HepG2 (cell line): ENCODE measurements around the gene NT5C. TPM values are rescaled to one million over a fixed set of nuclear protein-coding genes. Genes with fewer than 3 reads are reported as not detected.

Experiments used
- AKAP8 ChIP-seq: sonication (generic); formaldehyde crosslinking; IDR thresholded peaks from 2 replicates; pipeline ENCODE4 v1.5.1; 2020; ENCODE audit warnings: mild to moderate bottlenecking, missing genetic modification reagents
- CEBPB ChIP-seq: IDR thresholded peaks from 2 replicates; pipeline ENCODE4 v1.6.1; 2011; ENCODE audit warnings: low read depth, low read length, improper control_type of control experiment, borderline replicate concordance
- CREBL2 ChIP-seq: sonication (generic); formaldehyde crosslinking; IDR thresholded peaks from 2 replicates; pipeline ENCODE4 v1.8.1; 2023; ENCODE audit warnings: missing genetic modification reagents, mild to moderate bottlenecking, borderline replicate concordance
- MYC ChIP-seq: sonication (generic); formaldehyde crosslinking; IDR thresholded peaks from 2 replicates; pipeline ENCODE4 v1.9.0; 2021; ENCODE audit warnings: missing genetic modification reagents, borderline replicate concordance
- PRMT3 ChIP-seq: sonication (generic); formaldehyde crosslinking; IDR thresholded peaks from 2 replicates; pipeline ENCODE4 v1.8.1; 2022; ENCODE audit warnings: low read depth, mild to moderate bottlenecking, moderate library complexity, missing genetic modification reagents, borderline replicate concordance
- SKI ChIP-seq: fragments of 450-650 bp; IDR thresholded peaks from one replicate; pipeline ENCODE4 v1.6.1; 2018; ENCODE audit warnings: mild to moderate bottlenecking; ENCODE audit not compliant: partially characterized antibody
- SOX5 ChIP-seq: IDR thresholded peaks from 2 replicates; pipeline ENCODE4 v1.6.1; 2016; ENCODE audit warnings: borderline replicate concordance
- SP4 ChIP-seq: sonication (generic); formaldehyde crosslinking; IDR thresholded peaks from 2 replicates; pipeline ENCODE4 v1.8.1; 2023; ENCODE audit warnings: mild to moderate bottlenecking, missing genetic modification reagents
- SYNCRIP ChIP-seq: fragments of 200-400 bp; formaldehyde crosslinking; IDR thresholded peaks from 2 replicates; pipeline ENCODE4 v1.6.1; 2018; ENCODE audit warnings: mild to moderate bottlenecking, low read depth, low read length; ENCODE audit not compliant: insufficient read depth
- TBP ChIP-seq: sonication (generic); formaldehyde crosslinking; IDR thresholded peaks from 2 replicates; pipeline ENCODE4 v1.5.0; 2020; ENCODE audit warnings: missing genetic modification reagents
- TBX2 ChIP-seq: sonication (generic); formaldehyde crosslinking; IDR thresholded peaks from 2 replicates; pipeline ENCODE4 v1.5.0; 2020; ENCODE audit warnings: missing genetic modification reagents, mild to moderate bottlenecking, borderline replicate concordance
- U2AF2 ChIP-seq: fragments of 200-400 bp; formaldehyde crosslinking; IDR thresholded peaks from 2 replicates; pipeline ENCODE4 v1.6.1; 2017; ENCODE audit warnings: low read depth, mild to moderate bottlenecking, low read length
- ZBTB39 ChIP-seq: sonication (generic); formaldehyde crosslinking; IDR thresholded peaks from 2 replicates; pipeline ENCODE4 v1.5.0; 2020; ENCODE audit warnings: missing genetic modification reagents
- ZBTB44 ChIP-seq: sonication (generic); formaldehyde crosslinking; IDR thresholded peaks from 2 replicates; pipeline ENCODE4 v1.4.0; 2020; ENCODE audit warnings: missing genetic modification reagents
- ZFP90 ChIP-seq: sonication (generic); formaldehyde crosslinking; IDR thresholded peaks from 2 replicates; pipeline ENCODE4 v1.8.0; 2022; ENCODE audit warnings: missing genetic modification reagents, mild to moderate bottlenecking, inconsistent platforms, borderline replicate concordance
- ZNF101 ChIP-seq: sonication (generic); formaldehyde crosslinking; IDR thresholded peaks from 2 replicates; pipeline ENCODE4 v1.4.0; 2020; ENCODE audit warnings: mild to moderate bottlenecking, low read depth, missing genetic modification reagents, borderline replicate concordance
- ZNF335 ChIP-seq: sonication (generic); formaldehyde crosslinking; IDR thresholded peaks from 2 replicates; pipeline ENCODE4 v1.4.0; 2020; ENCODE audit warnings: missing genetic modification reagents
- ZNF431 ChIP-seq: sonication (generic); formaldehyde crosslinking; IDR thresholded peaks from 2 replicates; pipeline ENCODE4 v1.9.0; 2022; ENCODE audit warnings: missing genetic modification reagents, low read depth, mild to moderate bottlenecking, borderline replicate concordance
- ZNF44 ChIP-seq: sonication (generic); formaldehyde crosslinking; IDR thresholded peaks from 2 replicates; pipeline ENCODE4 v1.5.1; 2020; ENCODE audit warnings: mild to moderate bottlenecking, missing genetic modification reagents
- ZNF441 ChIP-seq: sonication (generic); formaldehyde crosslinking; IDR thresholded peaks from 2 replicates; pipeline ENCODE4 v1.7.0; 2021; ENCODE audit warnings: missing genetic modification reagents, borderline replicate concordance
- ZNF772 ChIP-seq: sonication (generic); formaldehyde crosslinking; IDR thresholded peaks from 2 replicates; pipeline ENCODE4 v1.5.0; 2020; ENCODE audit warnings: mild to moderate bottlenecking, missing genetic modification reagents
- ZNF782 ChIP-seq: sonication (generic); formaldehyde crosslinking; IDR thresholded peaks from 2 replicates; pipeline ENCODE4 v1.4.0; 2020; ENCODE audit warnings: missing genetic modification reagents, mild to moderate bottlenecking, borderline replicate concordance
- polyA plus RNA-seq, 8 experiments: library from polyadenylated mRNA; depleted of rRNA in 3 of 8; stranded (reverse) in 7 of 8; unstranded in 1 of 8; fragments of >200 nt; fragmentation: Illumina TruSeq in 4 of 8; extraction: Trizol in 4 of 8; gene quantifications; 2 replicates each; pipeline versions ENCODE4 v1.2.1 to v1.2.3, GENCODE V29; 2011 to 2016; ENCODE audit warnings: low read depth in 4 of 8, missing spikeins in 1 of 8, mixed read lengths in 1 of 8; ENCODE audit not compliant: insufficient read depth in 1 of 8
- total RNA-seq, 5 experiments: library from RNA; depleted of rRNA; stranded (reverse); fragments of >200 nt; fragmentation: Illumina TruSeq; extraction: Trizol; gene quantifications; 2 replicates each; pipeline ENCODE4 v1.2.3, GENCODE V29; 2016; ENCODE audit warnings: low read depth in 1 of 5
- TF ChIP-seq, protein P1 (sequence below): sonication (generic); formaldehyde crosslinking; IDR thresholded peaks from 2 replicates; pipeline ENCODE4 v1.4.0; 2020; ENCODE audit warnings: missing genetic modification reagents
- TF ChIP-seq, protein P2 (sequence below): sonication (generic); formaldehyde crosslinking; IDR thresholded peaks from 2 replicates; pipeline ENCODE4 v1.4.0; 2020; ENCODE audit warnings: missing genetic modification reagents

The NT5C gene
- total and polyA plus RNA-seq, 2 of the 13 experiments (the other 11 are each of a cell fraction or from before 2014, with no cell fraction given): 42.8 to 48.6 TPM

DNA sequence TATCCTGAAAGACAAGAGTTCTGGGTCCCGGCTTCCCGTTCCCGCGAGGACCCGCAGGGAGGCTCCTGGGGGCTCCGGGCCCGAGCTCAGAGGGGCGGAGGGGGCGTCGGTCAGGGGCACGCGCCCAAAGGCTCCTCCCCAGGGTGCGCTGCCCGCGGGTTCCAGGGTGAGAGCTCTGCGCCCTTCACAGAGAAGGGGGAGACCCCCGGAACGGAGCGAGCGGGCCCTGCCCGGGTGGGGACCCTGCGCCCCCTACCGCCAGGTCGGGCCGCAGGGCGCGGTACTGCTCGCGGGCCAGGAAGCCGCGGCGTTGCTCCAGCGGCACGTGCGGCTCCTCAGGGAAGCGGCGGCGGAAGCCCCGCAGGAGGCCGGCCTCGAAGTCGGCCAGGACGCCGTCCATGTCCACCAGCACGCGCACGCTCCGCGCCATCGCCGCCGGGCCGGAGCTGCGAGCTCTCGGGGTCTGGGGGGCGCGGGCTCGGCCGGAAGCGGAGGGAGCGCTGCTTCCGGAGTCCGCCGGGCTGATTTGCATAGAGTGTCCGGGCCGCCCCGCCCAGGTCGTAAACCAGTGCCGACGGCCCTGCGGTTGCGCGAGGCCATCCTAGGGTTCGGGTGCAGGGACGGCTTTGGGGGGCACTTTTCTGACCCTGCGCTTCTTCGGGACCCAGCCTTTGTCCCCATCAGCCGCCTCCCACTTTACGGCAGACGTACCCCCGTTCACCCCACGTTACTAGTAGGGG lies at the start of gene NT5C (continued):
- TF ChIP-seq SYNCRIP (no peak), PRMT3 (CRISPR knock-in tag) (no peak), ZNF335 (peak; percentile 5; the same call in 1 of the 2 replicates), ZBTB39 (CRISPR knock-in tag) (no peak), ZNF441 (CRISPR knock-in tag) (peak; percentile 79; the same call in 1 of the 2 replicates), CREBL2 (CRISPR knock-in tag) (0 out of 2 replicates have a peak, but pooled peaks have one; percentile 57), ZNF782 (CRISPR knock-in tag) (no peak; the same call in 1 of the 2 replicates), ZNF772 (peak; percentile 71; the same call in 1 of the 2 replicates), TBX2 (peak; percentile 71), TBP (CRISPR knock-in tag) (no peak), ZNF431 (peak; percentile 54; the same call in 1 of the 2 replicates), SKI (peak; percentile 31), CEBPB (no peak), SP4 (CRISPR knock-in tag) (peak; percentile 88), ZNF44 (CRISPR knock-in tag) (no peak), U2AF2 (0 out of 2 replicates have a peak, but pooled peaks have one; percentile 22), MYC (CRISPR knock-in tag) (peak; percentile 93), ZBTB44 (no peak), ZFP90 (CRISPR knock-in tag) (no peak; the same call in 1 of the 2 replicates), ZNF101 (CRISPR knock-in tag) (peak; percentile 67; the same call in 1 of the 2 replicates), SOX5 (peak; percentile 48), AKAP8 (CRISPR knock-in tag) (peak; percentile 89)
- TF ChIP-seq, protein P1, sequence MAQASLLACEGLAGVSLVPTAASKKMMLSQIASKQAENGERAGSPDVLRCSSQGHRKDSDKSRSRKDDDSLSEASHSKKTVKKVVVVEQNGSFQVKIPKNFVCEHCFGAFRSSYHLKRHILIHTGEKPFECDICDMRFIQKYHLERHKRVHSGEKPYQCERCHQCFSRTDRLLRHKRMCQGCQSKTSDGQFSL (CRISPR knock-in tag): peak; percentile 68; the same call in 1 of the 2 replicates
- TF ChIP-seq, protein P2, sequence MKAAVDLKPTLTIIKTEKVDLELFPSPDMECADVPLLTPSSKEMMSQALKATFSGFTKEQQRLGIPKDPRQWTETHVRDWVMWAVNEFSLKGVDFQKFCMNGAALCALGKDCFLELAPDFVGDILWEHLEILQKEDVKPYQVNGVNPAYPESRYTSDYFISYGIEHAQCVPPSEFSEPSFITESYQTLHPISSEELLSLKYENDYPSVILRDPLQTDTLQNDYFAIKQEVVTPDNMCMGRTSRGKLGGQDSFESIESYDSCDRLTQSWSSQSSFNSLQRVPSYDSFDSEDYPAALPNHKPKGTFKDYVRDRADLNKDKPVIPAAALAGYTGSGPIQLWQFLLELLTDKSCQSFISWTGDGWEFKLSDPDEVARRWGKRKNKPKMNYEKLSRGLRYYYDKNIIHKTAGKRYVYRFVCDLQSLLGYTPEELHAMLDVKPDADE (CRISPR knock-in tag): no peak
